SJCRH30 (cell line): ENCODE results near the gene POMC. TPM values are rescaled to one million over a fixed set of nuclear protein-coding genes. Genes with fewer than 3 reads are reported as not detected.

Experiments
- DNase-seq, 2 experiments: peaks; one replicate each; pipeline ENCODE4 v3.0.0-alpha.2; 2015 to 2020
- H3K27ac ChIP-seq: fragments of 250-450 bp; sonication (Bioruptor Pico); 2 replicates; pipeline ENCODE4 v1.5.1; 2020; ENCODE audit warnings: mild to moderate bottlenecking, moderate library complexity
- H3K27me3 ChIP-seq: fragments of 250-450 bp; sonication (Bioruptor Pico); 2 replicates; pipeline ENCODE4 v1.5.1; 2020; ENCODE audit warnings: mild to moderate bottlenecking, moderate library complexity
- H3K36me3 ChIP-seq: fragments of 250-450 bp; sonication (Bioruptor Pico); 2 replicates; pipeline ENCODE4 v1.5.1; 2020; ENCODE audit warnings: mild to moderate bottlenecking, moderate library complexity
- H3K4me1 ChIP-seq: fragments of 250-450 bp; sonication (Bioruptor Pico); 2 replicates; pipeline ENCODE4 v1.5.1; 2020; ENCODE audit warnings: mild to moderate bottlenecking, moderate library complexity
- H3K4me3 ChIP-seq: fragments of 250-450 bp; sonication (Bioruptor Pico); 2 replicates; pipeline ENCODE4 v1.5.1; 2020; ENCODE audit warnings: mild to moderate bottlenecking, moderate library complexity
- H3K9me3 ChIP-seq: fragments of 250-450 bp; sonication (Bioruptor Pico); replicated peaks from 2 replicates; pipeline ENCODE4 v1.5.1; 2020; ENCODE audit warnings: mild to moderate bottlenecking, moderate library complexity
- total RNA-seq: library from RNA; depleted of rRNA; stranded (reverse); fragments of >200 nt; shearing (Covaris generic); gene quantifications from 2 replicates; pipeline ENCODE4 v1.2.3, GENCODE V29; 2014

POMC gene
- total RNA-seq, 1 experiment from 2014 or later = not detected

GRCh38 chr2:25194576-25195122 lies 26.3 kb upstream of the POMC start:
- Histone ChIP-seq H3K4me3 (no peak overlapping the region), H3K27me3 (no peaks in the 10 kb centered on the region), H3K27ac (no peak overlapping the region), H3K4me1 (peaks cover 22% of the 10 kb centered on the region), H3K9me3 (no peaks in the 10 kb centered on the region), H3K36me3 (no peaks in the 10 kb centered on the region)
- no peak for DNase-seq

DNA sequence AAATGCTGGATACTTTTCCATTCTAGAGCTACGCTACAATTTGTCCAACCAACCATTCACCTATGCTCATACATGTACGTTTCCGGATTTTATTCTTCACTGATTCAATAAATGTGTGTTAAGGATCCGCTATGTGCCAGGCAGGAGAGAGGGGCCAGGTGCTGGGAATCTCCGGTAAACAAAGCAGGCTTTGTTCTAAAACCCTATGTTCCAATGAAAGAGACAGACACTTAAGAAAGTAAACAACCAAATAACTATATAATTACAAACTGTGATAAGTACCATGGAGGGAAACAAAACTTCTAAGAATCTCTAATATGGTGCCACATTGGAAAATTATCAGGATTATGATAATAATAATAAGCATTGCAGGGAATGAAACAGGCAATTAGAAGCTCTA lies 22.2 kb upstream of the POMC start:
- DNase-seq = no peak
- no peaks in the 10 kb centered on the region for H3K9me3 ChIP-seq
- H3K4me1 ChIP-seq = no peaks in the 10 kb centered on the region
- H3K36me3 ChIP-seq = no peaks in the 10 kb centered on the region
- H3K27me3 ChIP-seq = no peaks in the 10 kb centered on the region
- no peak overlapping the region for H3K27ac ChIP-seq
- H3K4me3 ChIP-seq = no peak overlapping the region

GRCh38 chr2:25188405-25188804 lies 20.0 kb upstream of the POMC start:
- H3K4me1 ChIP-seq = no peaks in the 10 kb centered on the region
- no peaks in the 10 kb centered on the region for H3K9me3 ChIP-seq
- H3K4me3 ChIP-seq = no peak overlapping the region
- H3K27ac ChIP-seq = no peak overlapping the region
- DNase-seq = no peak
- no peaks in the 10 kb centered on the region for H3K27me3 ChIP-seq
- H3K36me3 ChIP-seq = no peaks in the 10 kb centered on the region

- Histone ChIP-seq H3K4me1 (no peaks in the 10 kb centered on the region), H3K27ac (no peak overlapping the region), H3K27me3 (no peaks in the 10 kb centered on the region), H3K36me3 (no peaks in the 10 kb centered on the region), H3K4me3 (no peak overlapping the region), H3K9me3 (no peaks in the 10 kb centered on the region)
- no peak for DNase-seq
Measured at GRCh38 chr2:25187729-25188350, 19.5 kb upstream of the POMC start.

DNA sequence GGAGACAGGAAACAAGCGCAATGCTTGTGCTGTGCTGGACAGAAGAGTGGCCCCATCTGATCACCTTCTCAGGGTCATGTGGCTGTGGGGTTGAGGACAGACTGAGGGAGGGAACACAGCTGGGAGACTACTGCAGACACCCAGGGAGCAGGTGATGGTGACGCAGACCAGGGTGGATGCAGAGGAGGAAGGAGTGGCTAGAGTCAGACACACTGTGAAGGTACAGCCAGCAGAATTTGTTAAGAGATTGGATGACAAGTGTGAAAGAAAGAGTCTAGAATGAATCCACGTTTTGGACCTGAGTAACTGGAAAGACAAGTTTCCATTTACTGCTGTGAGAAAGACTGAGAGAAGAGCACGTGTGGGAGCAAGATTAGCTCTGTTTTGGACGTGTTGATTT lies 15.9 kb upstream of the POMC start:
- Histone ChIP-seq H3K27ac (no peak overlapping the region), H3K27me3 (no peaks in the 10 kb centered on the region), H3K36me3 (no peaks in the 10 kb centered on the region), H3K4me1 (no peaks in the 10 kb centered on the region), H3K9me3 (peaks cover 5% of the 10 kb centered on the region; the same call in 1 of the 2 replicates), H3K4me3 (no peak overlapping the region)
- DNase-seq = no peak

GRCh38 chr2:25178976-25179375 lies 10.6 kb upstream of the POMC start:
- H3K4me1 ChIP-seq = no peaks in the 10 kb centered on the region
- no peak for DNase-seq
- no peak overlapping the region for H3K4me3 ChIP-seq
- H3K27ac ChIP-seq = no peak overlapping the region
- peaks cover 5% of the 10 kb centered on the region; the same call in 1 of the 2 replicates for H3K9me3 ChIP-seq
- H3K36me3 ChIP-seq = no peaks in the 10 kb centered on the region
- 0 out of 2 replicates have a peak, but pooled peaks cover 2% of the 10 kb centered on the region for H3K27me3 ChIP-seq

- 0 out of 2 replicates have a peak, but pooled peaks cover 2% of the 10 kb centered on the region for H3K27me3 ChIP-seq
- H3K36me3 ChIP-seq = no peaks in the 10 kb centered on the region
- no peak for DNase-seq
- H3K4me3 ChIP-seq = no peak overlapping the region
- H3K27ac ChIP-seq = no peak overlapping the region
- H3K9me3 ChIP-seq = peaks cover 5% of the 10 kb centered on the region; the same call in 1 of the 2 replicates
- H3K4me1 ChIP-seq = no peaks in the 10 kb centered on the region
Measured at GRCh38 chr2:25177211-25177611, 8.8 kb upstream of the POMC start.

GRCh38 chr2:25176541-25177181 lies 8.3 kb upstream of the POMC start:
- H3K9me3 ChIP-seq = no peaks in the 10 kb centered on the region
- 0 out of 2 replicates have a peak, but pooled peaks cover 2% of the 10 kb centered on the region for H3K27me3 ChIP-seq
- no peaks in the 10 kb centered on the region for H3K4me1 ChIP-seq
- DNase-seq = no peak
- H3K27ac ChIP-seq = no peak overlapping the region
- H3K36me3 ChIP-seq = no peaks in the 10 kb centered on the region
- H3K4me3 ChIP-seq = no peak overlapping the region

- H3K27me3 ChIP-seq = 0 out of 2 replicates have a peak, but pooled peaks cover 2% of the 10 kb centered on the region
Measured at GRCh38 chr2:25176138-25176537, 7.8 kb upstream of the POMC start.

DNA sequence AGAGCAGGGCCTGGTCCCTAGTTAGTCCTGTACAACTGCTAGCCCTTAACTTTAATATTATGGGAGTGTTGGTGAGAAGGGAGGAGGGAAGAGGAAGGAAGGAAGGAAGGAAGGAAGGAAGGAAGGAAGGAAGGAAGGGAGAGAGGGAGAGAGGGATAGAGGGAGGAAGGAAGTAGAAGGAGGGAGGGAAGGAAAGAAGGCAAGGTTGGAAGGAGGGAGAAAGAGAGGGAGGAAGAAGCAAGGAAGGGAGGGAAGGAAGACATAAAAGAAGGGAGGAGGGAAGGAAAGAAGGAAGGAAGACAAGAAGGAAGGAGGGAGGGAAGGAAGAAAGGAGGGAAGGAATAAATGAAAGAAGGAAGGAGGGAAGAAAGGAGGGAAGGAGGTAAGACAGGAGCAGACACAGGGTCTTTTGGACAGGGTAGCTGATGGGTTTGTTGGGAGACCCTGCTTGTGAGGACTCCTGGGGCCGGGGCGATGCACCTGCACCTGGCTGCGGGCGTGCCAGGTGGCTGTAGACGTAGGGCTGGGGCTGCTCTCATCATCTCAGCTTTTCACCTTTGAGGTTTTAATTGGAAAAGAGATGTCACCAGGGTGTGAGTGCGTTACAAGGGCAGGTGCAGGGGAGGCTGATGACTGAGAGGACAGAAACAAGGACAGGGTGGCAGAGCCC lies 5.9 kb upstream of the POMC start:
- no peak overlapping the region for H3K27ac ChIP-seq
- H3K27me3 ChIP-seq = peaks cover 8% of the 10 kb centered on the region; the same call in 1 of the 2 replicates
- no peaks in the 10 kb centered on the region for H3K36me3 ChIP-seq

More at GRCh38 chr2:25176138-25176537, 7.8 kb upstream of the POMC start:
- H3K9me3 ChIP-seq = no peaks in the 10 kb centered on the region
- DNase-seq = no peak
- no peaks in the 10 kb centered on the region for H3K4me1 ChIP-seq
- no peaks in the 10 kb centered on the region for H3K36me3 ChIP-seq
- no peak overlapping the region for H3K4me3 ChIP-seq
- H3K27ac ChIP-seq = no peak overlapping the region

DNA sequence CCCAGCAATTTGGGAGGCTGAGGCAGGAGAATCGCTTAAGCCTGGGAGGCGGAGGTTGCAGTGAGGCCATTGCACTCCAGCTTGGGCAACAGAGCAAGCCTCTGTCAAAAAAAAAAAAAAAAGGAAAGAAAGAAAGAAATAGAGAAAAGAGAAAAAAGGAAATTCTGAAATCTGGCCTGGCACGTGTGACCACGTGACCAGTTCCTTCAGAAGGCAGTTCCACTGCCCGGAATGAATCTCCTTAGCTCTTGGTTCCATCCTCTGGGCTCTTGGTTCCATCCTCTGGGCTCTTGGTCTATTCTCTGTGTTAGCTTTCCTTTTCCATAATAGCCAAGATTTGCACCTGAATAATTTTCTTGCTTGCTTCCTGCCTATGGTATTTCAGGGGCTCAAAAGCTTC lies 5.3 kb upstream of the POMC start:
- no peak overlapping the region for H3K4me3 ChIP-seq
- DNase-seq = no peak
- H3K36me3 ChIP-seq = no peaks in the 10 kb centered on the region
- H3K27ac ChIP-seq = no peak overlapping the region
- H3K9me3 ChIP-seq = no peaks in the 10 kb centered on the region
- no peaks in the 10 kb centered on the region for H3K4me1 ChIP-seq
- H3K27me3 ChIP-seq = peaks cover 14% of the 10 kb centered on the region; the same call in 1 of the 2 replicates

More for the DNA sequence above, 5.9 kb upstream of the POMC start:
- Histone ChIP-seq H3K9me3 (no peaks in the 10 kb centered on the region), H3K4me1 (no peaks in the 10 kb centered on the region), H3K4me3 (no peak overlapping the region)
- DNase-seq = no peak

- H3K9me3 ChIP-seq = no peaks in the 10 kb centered on the region
- peaks cover 18% of the 10 kb centered on the region; the same call in 1 of the 2 replicates for H3K27me3 ChIP-seq
- DNase-seq = no peak
- no peaks in the 10 kb centered on the region for H3K36me3 ChIP-seq
- no peaks in the 10 kb centered on the region for H3K4me1 ChIP-seq
- no peak overlapping the region for H3K4me3 ChIP-seq
- no peak overlapping the region for H3K27ac ChIP-seq
Measured at GRCh38 chr2:25170888-25171287, 2.5 kb upstream of the POMC start.

DNA sequence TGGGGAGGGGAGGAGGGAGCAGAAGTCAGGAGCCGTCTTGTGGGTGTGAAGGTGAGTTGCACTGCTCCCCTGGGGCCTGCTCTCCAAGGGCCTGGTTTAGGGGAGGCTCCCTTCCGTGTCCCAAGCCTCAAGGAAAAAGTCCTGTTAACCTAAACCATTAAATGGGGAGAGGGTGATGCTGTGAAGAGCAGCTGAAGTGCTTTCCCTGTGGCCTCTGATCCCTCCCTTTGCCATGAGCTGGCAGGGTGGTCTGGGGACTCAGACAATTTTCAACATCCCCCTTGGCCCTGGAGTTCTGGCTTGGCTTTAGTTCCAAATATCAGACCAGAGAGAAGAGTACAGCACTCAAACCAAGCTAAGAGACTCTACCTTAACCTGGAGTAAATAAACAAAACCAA lies 692 bp upstream of the POMC start:
- no peak for DNase-seq
- H3K36me3 ChIP-seq = no peaks in the 10 kb centered on the region
- no peaks in the 10 kb centered on the region for H3K9me3 ChIP-seq
- H3K27me3 ChIP-seq = peaks cover 23% of the 10 kb centered on the region; the same call in 1 of the 2 replicates
- no peak overlapping the region for H3K4me3 ChIP-seq
- H3K27ac ChIP-seq = no peak overlapping the region
- H3K4me1 ChIP-seq = no peaks in the 10 kb centered on the region

- Histone ChIP-seq H3K9me3 (no peaks in the 10 kb centered on the region), H3K4me3 (no peak overlapping the region), H3K27me3 (peaks cover 23% of the 10 kb centered on the region; the same call in 1 of the 2 replicates), H3K36me3 (no peaks in the 10 kb centered on the region), H3K27ac (no peak overlapping the region), H3K4me1 (no peaks in the 10 kb centered on the region)
- peak; percentile 55 to 65 for DNase-seq
Measured at GRCh38 chr2:25165992-25166875, 2.1 kb downstream of the POMC start.
